Stimulated activated memory B cell treated with anti-CD40 and anti-IgM and Interleukin-4, amounts not matched to agents 10 μg/mL and 1 μg/mL and 100 μg/mL, for 72 hours (primary cell): Measurements from ENCODE around the gene BFAR.
A peak's percentile ranks its signal among the peaks of the same experiment; 100 is the strongest.
"Not testable (repeated sequence)": the region's sequence is repeated elsewhere in the genome, so short reads cannot be mapped to it uniquely, and the experiment has no call there.

ENCODE experiments used
- ATAC-seq: fragments of 150-1000 bp; cut with Tn5 transposase; 2 replicates; pipeline ENCODE4 v1.10.0; 2021
- H3K27ac Mint-ChIP-seq: one replicate; pipeline ENCODE4 v1.8.0; 2022; ENCODE audit warnings: mild to moderate bottlenecking, mixed read lengths
- H3K27me3 Mint-ChIP-seq: one replicate; pipeline ENCODE4 v1.8.0; 2022; ENCODE audit warnings: mixed read lengths
- H3K36me3 Mint-ChIP-seq: one replicate; pipeline ENCODE4 v1.8.0; 2022; ENCODE audit warnings: mixed read lengths
- H3K4me1 Mint-ChIP-seq: one replicate; pipeline ENCODE4 v1.8.0; 2022; ENCODE audit warnings: mixed read lengths
- H3K4me3 Mint-ChIP-seq: one replicate; pipeline ENCODE4 v1.8.0; 2022; ENCODE audit warnings: mild to moderate bottlenecking, moderate library complexity, mixed read lengths
- H3K9me3 Mint-ChIP-seq: one replicate; pipeline ENCODE4 v1.8.0; 2022; ENCODE audit warnings: mixed read lengths

Gene BFAR

GRCh38 chr16:14702672-14703071, 69.9 kb downstream of the BFAR start:
- H3K27me3 Mint-ChIP-seq, ATAC-seq, H3K9me3 Mint-ChIP-seq: not testable (repeated sequence)

GRCh38 chr16:14703156-14704011, 70.6 kb downstream of the BFAR start, which contains the start of gene NPIPA3:
TSS of gene NPIPA3 (plus strand) at chr16:14703411. CDS start at chr16:14708944, 5,533 bp downstream.
- not testable (repeated sequence) for H3K4me3 Mint-ChIP-seq, H3K4me1 Mint-ChIP-seq, H3K9me3 Mint-ChIP-seq, H3K27ac Mint-ChIP-seq, H3K36me3 Mint-ChIP-seq, H3K27me3 Mint-ChIP-seq
- peak; percentile 100 for ATAC-seq

More at GRCh38 chr16:14702672-14703071, 69.9 kb downstream of the BFAR start:
- H3K36me3 Mint-ChIP-seq, H3K27ac Mint-ChIP-seq, H3K4me3 Mint-ChIP-seq, H3K4me1 Mint-ChIP-seq: not testable (repeated sequence)
